ENCODE results near the gene PHOSPHO1. TPM values are rescaled to one million over a fixed set of nuclear protein-coding genes. Genes with fewer than 3 reads are reported as not detected.
A peak's percentile ranks its signal among the peaks of the same experiment; 100 is the strongest.

The PHOSPHO1 gene
- polyA plus RNA-seq, 2 of the 4 experiments (the other 2 are of a cell fraction) = 0.32 to 1.6 TPM

GRCh38 chr17:49191409-49191916 lies 39.1 kb downstream of the PHOSPHO1 start:
- Histone ChIP-seq H3K4me3 (peak overlapping the region; percentile 64), H3K27ac (peak overlapping the region; percentile 93 to 96), H3K4me1 (peaks cover 12% of the 10 kb centered on the region), H3K9me3 (no peaks in the 10 kb centered on the region), H3K4me2 (peak overlapping the region; percentile 88)
- CTCF ChIA-PET = interaction anchor here (0.6 to 17.4 kb wide), 40 partner anchors 10 to 1334 kb away, joined by 3 to 224 read pairs (median 5); partner anchors contain the start of gene PHOSPHO1
- ATAC-seq (no peak), DNase-seq (ENCODE audit: low read depth in 1 of 2, low spot score in 1 of 2) (no peak), FAIRE-seq (peak; percentile 18)
- TF ChIP-seq HOXA7 (CRISPR knock-in tag; IDR thresholded peaks at IDR 0.05) = peak; percentile 75; the same call in 1 of the 2 replicates
- TF ChIP-seq TP53 (CRISPR knock-in tag; IDR thresholded peaks at IDR 0.05) = no peak
- no peak for TF ChIP-seq RCOR1 (IDR thresholded peaks at IDR 0.05; ENCODE audit: low read depth, low read length)
- peak; percentile 97 for TF ChIP-seq MAFK (IDR thresholded peaks at IDR 0.05; ENCODE audit: partially characterized antibody)
- no peak for TF ChIP-seq HOXB5 (CRISPR knock-in tag; IDR thresholded peaks at IDR 0.05)
- TF ChIP-seq BCL3 (IDR thresholded peaks at IDR 0.05) = peak; percentile 71; the same call in 2 of the 3 replicates
- TF ChIP-seq JUNB (IDR thresholded peaks at IDR 0.05) = no peak
- TF ChIP-seq CTCF (IDR thresholded peaks at IDR 0.05) = no peak
- peak; percentile 75; the same call in 1 of the 2 replicates for TF ChIP-seq TFCP2L1 (CRISPR knock-in tag; IDR thresholded peaks at IDR 0.05)
- no peak for TF ChIP-seq ZNF302 (CRISPR knock-in tag; IDR thresholded peaks at IDR 0.05)
- no peak for TF ChIP-seq KDM1A (IDR thresholded peaks at IDR 0.05; ENCODE audit: low read depth)
- no peak for TF ChIP-seq NFE2L2 (conservative IDR thresholded peaks at IDR 0.05; ENCODE audit: low read length)
- TF ChIP-seq ZSCAN20 (CRISPR knock-in tag; IDR thresholded peaks at IDR 0.05) = 0 out of 2 replicates have a peak, but pooled peaks have one; percentile 26
- no peak for TF ChIP-seq ELK1 (IDR thresholded peaks at IDR 0.05; ENCODE audit: low read depth, low read length)
- no peak for TF ChIP-seq FOSB (CRISPR knock-in tag; IDR thresholded peaks at IDR 0.05)
- no peak for TF ChIP-seq USF2 (IDR thresholded peaks at IDR 0.05)
- no peak for TF ChIP-seq FOXS1 (CRISPR knock-in tag; IDR thresholded peaks at IDR 0.05)
- WGBS (ENCODE audit: missing lambda C conversion rate) = 1% methylated on average over 8 of the region's 8 CpGs
- POLR2A ChIA-PET = interaction anchor here (0.9 to 1.9 kb wide), 15 partner anchors 22 to 1296 kb away, joined by 3 to 15 read pairs (median 4); no protein-coding TSS in a partner anchor

- CTCF ChIA-PET = interaction anchor here (0.8 to 17.4 kb wide), 21 partner anchors 9 to 307 kb away, joined by 3 to 224 read pairs (median 5); partner anchors contain the start of gene PHOSPHO1
- POLR2A ChIA-PET = interaction anchor here (1.0 kb wide), 1 partner anchor 151 kb away, joined by 3 read pairs; no protein-coding TSS in a partner anchor
- FAIRE-seq = no peak
- no peak for ATAC-seq
- peak overlapping the region; percentile 88 for H3K4me2 ChIP-seq
- 87% methylated on average over 4 of the region's 4 CpGs for WGBS (ENCODE audit: missing lambda C conversion rate)
- H3K9me3 ChIP-seq = peaks cover 2% of the 10 kb centered on the region; the same call in 1 of the 3 replicates
- TF ChIP-seq MAFK (IDR thresholded peaks at IDR 0.05; ENCODE audit: partially characterized antibody) (no peak), GATA3 (IDR thresholded peaks at IDR 0.05; ENCODE audit: borderline replicate concordance) (no peak), USF2 (IDR thresholded peaks at IDR 0.05) (no peak), E2F6 (IDR thresholded peaks at IDR 0.05; ENCODE audit: borderline replicate concordance, low read depth) (no peak), ZFP36 (IDR thresholded peaks at IDR 0.05; ENCODE audit: borderline replicate concordance, partially characterized antibody) (no peak), PHF8 (IDR thresholded peaks at IDR 0.05; ENCODE audit: borderline replicate concordance, low read depth) (no peak), RARB (CRISPR knock-in tag; IDR thresholded peaks at IDR 0.05) (no peak), ZNF302 (CRISPR knock-in tag; IDR thresholded peaks at IDR 0.05) (no peak), JUNB (IDR thresholded peaks at IDR 0.05) (no peak), SMC3 (IDR thresholded peaks at IDR 0.05) (no peak), HDAC2 (IDR thresholded peaks at IDR 0.05) (no peak), MYC (IDR thresholded peaks at IDR 0.05; ENCODE audit: borderline replicate concordance, low read length) (no peak), ZC3H11A (IDR thresholded peaks at IDR 0.05) (no peak), ESRRA (IDR thresholded peaks at IDR 0.05; ENCODE audit: borderline replicate concordance, low read length) (no peak), HOXB13 (CRISPR knock-in tag; IDR thresholded peaks at IDR 0.05; ENCODE audit: low read depth) (no peak), JUN (IDR thresholded peaks at IDR 0.05) (no peak), POLR2A (IDR thresholded peaks at IDR 0.05; ENCODE audit: low read length) (no peak)
- peak overlapping the region; percentile 82 to 93 for H3K27ac ChIP-seq
- DNase-seq (ENCODE audit: low read depth in 1 of 2, low spot score in 1 of 2) = no peak
- H3K4me3 ChIP-seq = 0 out of 3 replicates have a peak overlapping the region, but pooled peaks have one; percentile 64
- H3K4me1 ChIP-seq = peaks cover 12% of the 10 kb centered on the region
Measured at GRCh38 chr17:49190932-49191331, 39.7 kb downstream of the PHOSPHO1 start.
